ENCODE data around the gene APBA2. TPM values are rescaled to one million over a fixed set of nuclear protein-coding genes. Genes with fewer than 3 reads are reported as not detected.
"Not testable (repeated sequence)": the region's sequence is repeated elsewhere in the genome, so short reads cannot be mapped to it uniquely, and the experiment has no call there.

APBA2 gene
- total RNA-seq, 1 experiment from 2014 or later = 0.31 TPM

DNA sequence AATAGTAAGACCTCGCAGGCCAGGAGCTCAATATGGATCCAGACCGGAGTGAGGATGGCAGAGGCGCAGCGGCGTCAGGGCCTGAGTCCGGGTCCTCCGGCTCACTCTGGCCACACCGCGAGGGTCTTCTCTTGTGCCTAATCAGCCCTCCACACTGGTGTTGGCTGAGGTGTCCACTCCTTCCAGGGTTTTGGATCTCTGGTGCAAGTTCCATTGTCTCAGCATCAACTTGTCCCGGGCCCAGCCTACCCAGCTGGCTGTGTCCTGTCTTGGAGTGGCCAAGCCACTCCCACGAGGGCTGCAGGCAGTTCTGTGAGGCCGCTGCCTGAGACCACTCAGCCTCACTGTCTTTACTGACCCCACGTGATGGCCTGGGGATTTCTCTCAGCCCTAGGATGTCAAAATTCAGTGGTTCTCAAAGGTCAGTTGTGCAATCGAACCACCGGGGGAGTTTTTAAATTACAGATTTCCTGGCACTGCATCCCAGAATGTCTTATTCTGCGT is 24.7 kb upstream of the APBA2 start:
- Histone ChIP-seq H3K36me3 (ENCODE audit: control insufficient read depth, insufficient read depth, low read length) (no peaks in the 10 kb centered on the region), H3K9me3 (ENCODE audit: control insufficient read depth, insufficient read depth, low read depth, low read length) (no peaks in the 10 kb centered on the region), H3K4me1 (ENCODE audit: control insufficient read depth, insufficient read depth, low read length) (no peaks in the 10 kb centered on the region), H3K27me3 (ENCODE audit: control insufficient read depth, insufficient read depth, low read length) (no peaks in the 10 kb centered on the region), H3K27ac (ENCODE audit: low read length) (no peak overlapping the region), H3K4me3 (ENCODE audit: low read depth in 2 of 2, low read length in 2 of 2) (no peak overlapping the region)
- CTCF ChIA-PET = no interaction called here
- DNase-seq (ENCODE audit: low read depth, low spot score) (no peak), ATAC-seq (no peak)
- intact Hi-C loops (cut with micrococcal nuclease; ENCODE audit: unreplicated experiment) (no loop called here), in situ Hi-C loops (cut with HindIII; ENCODE audit: low pct_unique_long_range_greater_than_20kb, low sequenced_read_pairs) (no loop called here)
- BruUV-seq (replicated peaks) = no TSS peak
- POLR2A ChIA-PET = no interaction called here
- TF ChIP-seq TCF7L2 (IDR thresholded peaks at IDR 0.05; ENCODE audit: low read depth, low read length) = no peak
- TF ChIP-seq POLR2AphosphoS5 (IDR thresholded peaks at IDR 0.05; ENCODE audit: low read depth, low read length) = no peak
- no peak for TF ChIP-seq SIN3A (IDR thresholded peaks at IDR 0.05; ENCODE audit: borderline replicate concordance, insufficient read depth, low read depth, low read length)
- TF ChIP-seq, protein P1, sequence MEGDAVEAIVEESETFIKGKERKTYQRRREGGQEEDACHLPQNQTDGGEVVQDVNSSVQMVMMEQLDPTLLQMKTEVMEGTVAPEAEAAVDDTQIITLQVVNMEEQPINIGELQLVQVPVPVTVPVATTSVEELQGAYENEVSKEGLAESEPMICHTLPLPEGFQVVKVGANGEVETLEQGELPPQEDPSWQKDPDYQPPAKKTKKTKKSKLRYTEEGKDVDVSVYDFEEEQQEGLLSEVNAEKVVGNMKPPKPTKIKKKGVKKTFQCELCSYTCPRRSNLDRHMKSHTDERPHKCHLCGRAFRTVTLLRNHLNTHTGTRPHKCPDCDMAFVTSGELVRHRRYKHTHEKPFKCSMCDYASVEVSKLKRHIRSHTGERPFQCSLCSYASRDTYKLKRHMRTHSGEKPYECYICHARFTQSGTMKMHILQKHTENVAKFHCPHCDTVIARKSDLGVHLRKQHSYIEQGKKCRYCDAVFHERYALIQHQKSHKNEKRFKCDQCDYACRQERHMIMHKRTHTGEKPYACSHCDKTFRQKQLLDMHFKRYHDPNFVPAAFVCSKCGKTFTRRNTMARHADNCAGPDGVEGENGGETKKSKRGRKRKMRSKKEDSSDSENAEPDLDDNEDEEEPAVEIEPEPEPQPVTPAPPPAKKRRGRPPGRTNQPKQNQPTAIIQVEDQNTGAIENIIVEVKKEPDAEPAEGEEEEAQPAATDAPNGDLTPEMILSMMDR (IDR thresholded peaks at IDR 0.05) = no peak
- TF ChIP-seq REST (IDR thresholded peaks at IDR 0.05; ENCODE audit: insufficient read depth in 1 of 2, low read depth in 2 of 2, low read length in 1 of 2) = no peak

GRCh38 chr15:28861589-28862293 is 24.0 kb upstream of the APBA2 start:
- H3K27ac ChIP-seq (ENCODE audit: low read length); H3K4me3 ChIP-seq (ENCODE audit: low read depth in 2 of 2, low read length in 2 of 2); in situ Hi-C loops (cut with HindIII; ENCODE audit: low pct_unique_long_range_greater_than_20kb, low sequenced_read_pairs); CTCF ChIA-PET; POLR2A ChIA-PET; DNase-seq (ENCODE audit: low read depth, low spot score); H3K9me3 ChIP-seq (ENCODE audit: control insufficient read depth, insufficient read depth, low read depth, low read length); H3K36me3 ChIP-seq (ENCODE audit: control insufficient read depth, insufficient read depth, low read length); ATAC-seq; H3K4me1 ChIP-seq (ENCODE audit: control insufficient read depth, insufficient read depth, low read length); BruUV-seq (replicated peaks); H3K27me3 ChIP-seq (ENCODE audit: control insufficient read depth, insufficient read depth, low read length); intact Hi-C loops (cut with micrococcal nuclease; ENCODE audit: unreplicated experiment): not testable (repeated sequence)

GRCh38 chr15:28868744-28869345 is 16.9 kb upstream of the APBA2 start:
- CTCF ChIA-PET = interaction anchor here (0.9 kb wide), 1 partner anchor 433 kb away, joined by 3 read pairs; no protein-coding TSS in a partner anchor
- intact Hi-C loops (cut with micrococcal nuclease; ENCODE audit: unreplicated experiment) = no loop called here
- no peaks in the 10 kb centered on the region for H3K36me3 ChIP-seq (ENCODE audit: control insufficient read depth, insufficient read depth, low read length)
- BruUV-seq (replicated peaks) = no TSS peak
- in situ Hi-C loops (cut with HindIII; ENCODE audit: low pct_unique_long_range_greater_than_20kb, low sequenced_read_pairs) = no loop called here
- no peak for ATAC-seq
- DNase-seq (ENCODE audit: low read depth, low spot score) = no peak
- no peak overlapping the region for H3K4me3 ChIP-seq (ENCODE audit: low read depth in 2 of 2, low read length in 2 of 2)
- POLR2A ChIA-PET = no interaction called here
- no peak overlapping the region for H3K27ac ChIP-seq (ENCODE audit: low read length)
- no peaks in the 10 kb centered on the region for H3K4me1 ChIP-seq (ENCODE audit: control insufficient read depth, insufficient read depth, low read length)
- no peaks in the 10 kb centered on the region for H3K27me3 ChIP-seq (ENCODE audit: control insufficient read depth, insufficient read depth, low read length)
- no peak for TF ChIP-seq SIN3A (IDR thresholded peaks at IDR 0.05; ENCODE audit: borderline replicate concordance, insufficient read depth, low read depth, low read length)
- TF ChIP-seq REST (IDR thresholded peaks at IDR 0.05; ENCODE audit: insufficient read depth in 1 of 2, low read depth in 2 of 2, low read length in 1 of 2) = no peak
- TF ChIP-seq POLR2AphosphoS5 (IDR thresholded peaks at IDR 0.05; ENCODE audit: low read depth, low read length) = no peak
- TF ChIP-seq, protein P1 (IDR thresholded peaks at IDR 0.05) = no peak
- TF ChIP-seq TCF7L2 (IDR thresholded peaks at IDR 0.05; ENCODE audit: low read depth, low read length) = no peak
- no peaks in the 10 kb centered on the region for H3K9me3 ChIP-seq (ENCODE audit: control insufficient read depth, insufficient read depth, low read depth, low read length)
